Fibroblast of pulmonary artery (primary cell): ENCODE data around the gene DNAJC6.

Experiments used
- DNase-seq: peaks from one replicate; pipeline ENCODE4 v3.0.0-alpha.2; 2010; ENCODE audit warnings: low read depth
- H3K4me3 ChIP-seq: replicated peaks from 2 replicates; pipeline ENCODE4 v1.5.1; 2011; ENCODE audit warnings: low read depth, mild to moderate bottlenecking, control low read depth, low read length, moderate library complexity
- TF ChIP-seq, protein P1 (sequence below): IDR thresholded peaks from 2 replicates; pipeline ENCODE4 v1.5.1; 2011; ENCODE audit warnings: mild to moderate bottlenecking, control low read depth, low read length, inconsistent platforms; ENCODE audit errors: missing control alignments

Gene DNAJC6

GRCh38 chr1:65332821-65333220, 23.5 kb downstream of the DNAJC6 start:
- H3K4me3 ChIP-seq, result no peak overlapping the region
- no peak for DNase-seq
- TF ChIP-seq, protein P1, sequence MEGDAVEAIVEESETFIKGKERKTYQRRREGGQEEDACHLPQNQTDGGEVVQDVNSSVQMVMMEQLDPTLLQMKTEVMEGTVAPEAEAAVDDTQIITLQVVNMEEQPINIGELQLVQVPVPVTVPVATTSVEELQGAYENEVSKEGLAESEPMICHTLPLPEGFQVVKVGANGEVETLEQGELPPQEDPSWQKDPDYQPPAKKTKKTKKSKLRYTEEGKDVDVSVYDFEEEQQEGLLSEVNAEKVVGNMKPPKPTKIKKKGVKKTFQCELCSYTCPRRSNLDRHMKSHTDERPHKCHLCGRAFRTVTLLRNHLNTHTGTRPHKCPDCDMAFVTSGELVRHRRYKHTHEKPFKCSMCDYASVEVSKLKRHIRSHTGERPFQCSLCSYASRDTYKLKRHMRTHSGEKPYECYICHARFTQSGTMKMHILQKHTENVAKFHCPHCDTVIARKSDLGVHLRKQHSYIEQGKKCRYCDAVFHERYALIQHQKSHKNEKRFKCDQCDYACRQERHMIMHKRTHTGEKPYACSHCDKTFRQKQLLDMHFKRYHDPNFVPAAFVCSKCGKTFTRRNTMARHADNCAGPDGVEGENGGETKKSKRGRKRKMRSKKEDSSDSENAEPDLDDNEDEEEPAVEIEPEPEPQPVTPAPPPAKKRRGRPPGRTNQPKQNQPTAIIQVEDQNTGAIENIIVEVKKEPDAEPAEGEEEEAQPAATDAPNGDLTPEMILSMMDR, result no peak

DNA sequence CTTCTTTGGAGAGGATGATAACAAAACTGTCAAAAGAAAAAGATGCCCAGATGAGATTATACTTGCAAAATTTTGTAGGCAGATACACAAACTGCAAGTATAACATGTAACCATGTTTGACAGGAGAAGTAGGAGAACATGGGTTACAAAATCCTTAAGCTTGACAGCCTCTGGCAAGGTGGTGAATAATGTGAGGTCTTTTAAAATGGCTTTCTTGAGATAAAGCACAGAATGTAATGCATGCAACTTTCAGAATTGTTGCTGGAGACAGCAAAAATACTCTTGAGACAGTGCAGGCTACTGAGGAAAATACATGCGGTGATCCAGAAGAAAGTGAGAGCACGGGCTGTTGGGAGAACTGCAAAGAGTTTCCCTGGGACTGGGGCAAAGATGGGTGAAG, 24.7 kb downstream of the DNAJC6 start:
- DNase-seq, result no peak
- no peak overlapping the region for H3K4me3 ChIP-seq
- TF ChIP-seq, protein P1, result no peak

- TF ChIP-seq, protein P1, result no peak
- H3K4me3 ChIP-seq, result no peak overlapping the region
- DNase-seq, result peak; percentile 25
Measured at GRCh38 chr1:65339866-65340468, 30.6 kb downstream of the DNAJC6 start.

- no peak overlapping the region for H3K4me3 ChIP-seq
- TF ChIP-seq, protein P1, result no peak
- no peak for DNase-seq
Measured at GRCh38 chr1:65341381-65341780, 32.0 kb downstream of the DNAJC6 start.

DNA sequence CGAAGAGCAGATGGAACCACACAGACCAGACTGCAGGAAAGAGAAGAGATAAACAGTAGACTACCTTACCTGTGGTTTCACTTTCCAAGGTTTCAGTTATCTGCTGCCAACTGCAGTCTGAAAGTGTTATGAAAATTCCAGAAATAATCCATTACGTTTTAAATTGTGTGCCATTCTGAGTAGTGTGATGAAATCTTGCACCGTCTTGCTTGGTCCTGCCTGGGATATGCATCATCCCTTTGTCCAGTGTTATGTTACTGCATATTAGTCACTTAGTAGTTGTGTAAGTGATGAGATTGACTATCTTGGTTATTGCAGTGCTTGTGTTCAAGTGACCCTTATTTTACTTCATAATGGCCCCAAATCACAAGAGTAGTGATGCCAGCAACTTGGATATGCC, 33.9 kb downstream of the DNAJC6 start:
- H3K4me3 ChIP-seq, result no peak overlapping the region
- DNase-seq, result peak; percentile 47

DNA sequence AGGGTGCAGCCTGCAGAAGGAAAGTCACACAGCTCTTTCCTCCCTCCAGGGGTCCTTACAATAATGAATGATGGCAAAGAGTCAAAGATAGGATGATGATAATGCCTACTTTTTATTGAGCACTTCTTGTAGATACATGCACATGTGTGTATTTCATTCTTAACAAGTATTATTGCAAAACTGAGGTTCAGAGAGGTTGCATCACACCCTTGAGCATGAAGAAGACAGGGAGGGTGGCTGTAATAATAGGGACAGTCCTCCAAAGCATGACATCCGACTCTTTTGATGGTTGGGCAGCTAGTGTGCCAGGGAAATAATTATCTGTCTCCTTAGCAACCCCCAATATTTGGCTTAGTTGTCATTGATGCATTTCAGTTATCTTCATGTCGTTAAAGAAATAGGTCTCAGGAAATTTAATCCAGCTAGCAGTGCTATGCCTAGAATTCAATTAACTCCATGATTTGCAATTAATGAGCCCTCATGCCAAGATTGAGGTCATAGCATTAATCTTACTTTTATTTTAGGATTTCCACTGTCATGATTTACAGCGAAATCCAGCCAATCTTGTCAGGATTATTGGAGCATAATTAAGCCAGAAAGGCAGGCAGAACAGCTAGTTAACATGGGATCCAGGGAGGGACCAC, 35.0 kb downstream of the DNAJC6 start:
- DNase-seq, result no peak
- TF ChIP-seq, protein P1, result no peak
- H3K4me3 ChIP-seq, result no peak overlapping the region

More for the DNA sequence above, 33.9 kb downstream of the DNAJC6 start:
- TF ChIP-seq, protein P1, result no peak

DNA sequence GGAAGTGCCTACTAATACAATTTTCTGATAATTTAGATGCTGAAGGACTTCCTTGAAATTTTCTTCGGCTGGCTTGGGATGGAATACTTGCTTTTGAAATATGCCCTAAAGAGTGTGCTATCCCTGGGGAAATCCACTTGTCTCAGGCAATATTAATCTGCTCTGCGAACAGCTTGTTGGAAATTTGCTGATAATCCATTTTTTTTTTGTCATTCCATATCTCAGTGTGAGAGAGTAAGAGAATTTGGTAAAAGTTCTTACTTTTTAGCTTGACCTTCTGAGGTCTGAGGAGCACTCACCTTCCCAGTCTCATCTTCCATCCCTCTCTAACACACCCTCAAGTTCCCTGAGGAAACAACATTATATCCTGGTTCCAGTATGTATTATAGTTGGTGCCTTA, 36.8 kb downstream of the DNAJC6 start:
- DNase-seq, result no peak
- TF ChIP-seq, protein P1, result no peak
- no peak overlapping the region for H3K4me3 ChIP-seq
